Hematopoietic multipotent progenitor cell treated with erythropoietin and hydrocortisone succinate and interleukin-3 and kit ligand, for 4 days (in vitro differentiated cells): ENCODE data around the gene PNPLA6.

Experiments used
- DNase-seq: peaks from one replicate; pipeline ENCODE4 v3.0.0-alpha.2; 2015

Gene PNPLA6

DNA sequence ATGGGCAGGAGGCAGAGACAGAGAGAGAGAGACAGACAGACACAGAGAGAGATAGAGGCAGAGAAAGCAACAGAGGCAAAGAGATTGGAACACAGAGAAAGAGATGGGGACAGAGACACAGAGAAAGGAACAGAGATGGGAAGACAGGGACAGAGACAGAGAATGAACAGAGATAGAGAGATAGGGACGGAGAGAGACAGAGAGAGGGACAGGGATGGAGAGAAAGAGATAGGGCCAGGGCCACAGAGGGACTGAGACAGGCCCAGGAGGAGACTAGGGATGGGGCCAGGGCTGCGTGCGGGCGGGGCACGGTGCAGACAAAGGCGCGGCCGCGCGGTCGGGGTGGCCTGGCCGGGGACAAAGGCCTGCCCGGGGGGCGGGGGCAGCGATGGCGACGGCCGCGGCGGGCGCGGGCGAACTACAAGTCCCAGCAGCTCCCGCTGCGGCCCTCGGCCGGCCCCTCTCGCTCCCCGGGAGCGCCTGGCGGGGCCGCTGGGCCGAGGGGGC lies 19.8 kb upstream of the PNPLA6 start, which contains the start of gene ZNF358:
TSS of gene ZNF358 (plus strand) at position 459 of the 507 bp plus-strand sequence. CDS start 3,140 bp downstream, outside the sequence.
- DNase-seq: peak; percentile 82

GRCh38 chr19:7516333-7516732 lies 19.2 kb upstream of the PNPLA6 start:
- DNase-seq: no peak

DNA sequence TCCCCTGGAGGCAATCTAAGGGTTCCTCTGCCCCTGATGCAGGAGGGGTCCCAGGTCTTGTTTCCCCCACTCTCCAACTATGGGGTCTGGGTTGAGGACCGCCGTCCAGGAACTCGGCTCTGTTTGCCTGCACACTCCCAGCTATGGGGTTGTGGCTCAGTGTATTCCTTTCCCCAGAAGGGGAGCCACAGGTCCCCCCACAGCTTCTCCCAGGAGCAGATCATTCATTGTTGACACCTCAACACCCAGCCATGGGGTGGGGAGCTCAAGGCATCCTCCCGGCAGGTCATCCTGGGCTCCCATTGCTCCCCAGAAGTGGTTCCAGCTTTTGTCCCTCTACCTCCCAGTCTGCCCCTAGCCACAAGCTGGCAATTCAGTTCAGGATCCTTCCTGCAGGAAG lies 18.6 kb upstream of the PNPLA6 start:
- no peak for DNase-seq

DNA sequence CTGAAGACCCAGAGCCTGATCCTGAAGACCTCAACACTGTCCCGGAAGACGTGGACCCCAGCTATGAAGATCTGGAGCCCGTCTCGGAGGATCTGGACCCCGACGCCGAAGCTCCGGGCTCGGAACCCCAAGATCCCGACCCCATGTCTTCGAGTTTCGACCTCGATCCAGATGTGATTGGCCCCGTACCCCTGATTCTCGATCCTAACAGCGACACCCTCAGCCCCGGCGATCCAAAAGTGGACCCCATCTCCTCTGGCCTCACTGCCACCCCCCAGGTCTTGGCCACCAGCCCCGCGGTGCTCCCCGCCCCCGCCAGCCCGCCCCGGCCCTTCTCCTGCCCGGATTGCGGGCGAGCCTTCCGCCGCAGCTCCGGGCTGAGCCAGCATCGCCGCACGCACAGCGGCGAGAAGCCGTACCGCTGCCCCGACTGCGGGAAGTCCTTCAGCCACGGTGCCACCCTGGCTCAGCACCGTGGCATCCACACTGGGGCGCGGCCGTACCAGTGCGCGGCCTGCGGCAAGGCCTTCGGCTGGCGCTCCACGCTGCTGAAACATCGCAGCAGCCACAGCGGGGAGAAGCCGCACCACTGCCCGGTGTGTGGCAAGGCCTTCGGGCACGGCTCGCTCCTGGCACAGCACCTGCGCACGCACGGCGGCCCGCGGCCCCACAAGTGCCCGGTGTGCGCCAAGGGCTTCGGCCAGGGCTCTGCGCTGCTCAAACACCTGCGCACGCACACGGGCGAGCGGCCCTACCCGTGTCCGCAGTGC lies 16.0 kb upstream of the PNPLA6 start:
- no peak for DNase-seq

DNA sequence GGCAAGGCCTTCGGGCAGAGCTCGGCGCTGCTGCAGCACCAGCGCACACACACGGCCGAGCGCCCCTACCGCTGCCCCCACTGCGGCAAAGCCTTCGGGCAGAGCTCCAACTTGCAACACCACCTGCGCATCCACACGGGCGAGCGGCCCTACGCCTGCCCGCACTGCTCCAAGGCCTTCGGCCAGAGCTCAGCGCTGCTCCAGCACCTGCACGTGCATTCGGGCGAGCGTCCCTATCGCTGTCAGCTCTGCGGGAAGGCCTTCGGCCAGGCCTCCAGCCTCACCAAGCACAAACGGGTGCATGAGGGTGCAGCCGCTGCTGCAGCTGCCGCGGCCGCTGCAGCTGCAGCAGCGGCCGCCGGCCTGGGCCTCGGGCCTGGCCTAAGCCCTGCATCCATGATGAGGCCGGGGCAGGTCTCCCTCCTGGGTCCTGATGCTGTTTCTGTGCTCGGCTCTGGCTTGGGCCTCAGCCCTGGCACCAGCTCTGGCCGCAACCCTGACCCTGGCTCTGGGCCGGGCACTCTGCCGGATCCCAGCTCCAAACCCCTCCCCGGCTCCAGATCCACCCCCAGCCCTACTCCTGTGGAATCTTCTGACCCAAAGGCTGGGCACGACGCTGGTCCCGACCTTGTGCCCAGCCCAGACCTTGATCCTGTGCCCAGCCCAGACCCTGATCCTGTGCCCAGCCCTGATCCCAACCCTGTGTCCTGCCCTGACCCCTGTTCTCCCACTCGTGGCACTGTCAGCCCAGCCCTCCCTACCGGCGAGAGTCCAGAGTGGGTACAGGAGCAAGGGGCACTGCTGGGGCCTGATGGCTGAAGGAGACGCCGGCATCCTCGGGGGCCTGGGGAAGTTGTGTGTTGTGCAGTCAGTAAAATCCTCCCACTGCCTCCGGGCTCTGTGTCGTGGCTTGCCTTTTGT lies 15.1 kb upstream of the PNPLA6 start:
- DNase-seq: no peak

DNA sequence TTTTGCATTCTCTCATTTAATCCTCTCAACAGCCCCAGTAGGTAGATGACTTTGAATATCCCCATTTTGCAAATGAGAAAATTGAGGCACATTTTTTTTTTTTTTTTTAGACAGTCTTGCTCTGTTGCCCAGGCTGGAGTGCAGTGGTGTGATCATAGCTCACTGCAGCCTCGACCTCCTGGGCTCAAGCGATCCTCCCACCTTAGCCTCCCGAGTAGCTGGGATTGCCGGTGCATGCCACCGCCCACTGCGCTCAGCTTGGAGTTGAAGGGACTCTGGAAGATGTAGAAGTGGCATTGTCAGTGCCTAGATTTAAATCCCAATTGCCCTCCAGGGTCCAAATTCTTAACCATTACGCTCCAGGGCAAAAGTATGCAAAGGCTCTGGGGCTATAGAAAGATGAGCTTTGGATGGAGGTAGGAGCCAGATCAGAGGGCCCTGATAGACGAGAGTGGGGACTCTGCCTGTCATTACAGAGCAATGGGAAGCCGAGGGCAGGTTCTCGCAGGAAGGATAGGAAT lies 13.9 kb upstream of the PNPLA6 start:
- DNase-seq: no peak

GRCh38 chr19:7522072-7522922 lies 13.2 kb upstream of the PNPLA6 start, which contains the start of gene MCOLN1:
Gene MCOLN1 (plus strand): TSS chr19:7522624. CDS start chr19:7522751, 127 bp downstream.
- peak; percentile 99 for DNase-seq

GRCh38 chr19:7522923-7523667 lies 12.4 kb upstream of the PNPLA6 start:
- peak; percentile 42 for DNase-seq

DNA sequence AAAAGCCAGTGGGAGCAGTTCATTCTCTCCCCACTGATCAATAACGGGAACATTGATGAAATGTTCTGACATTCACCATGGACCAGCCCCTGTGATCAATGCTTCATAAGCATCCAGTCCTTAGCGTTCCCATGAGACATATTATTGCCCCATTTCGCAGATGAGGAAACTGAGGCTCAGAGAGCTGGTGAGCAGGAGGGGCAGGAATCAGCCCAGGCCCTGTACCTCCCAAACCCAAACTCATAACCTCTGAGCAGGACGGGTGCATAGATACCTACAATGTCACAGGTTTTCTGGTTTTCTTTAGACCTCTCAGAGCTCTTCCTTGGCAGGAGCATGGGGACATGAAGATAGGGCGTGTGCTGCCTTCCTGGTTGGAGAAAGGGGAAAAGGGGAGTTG lies 11.0 kb upstream of the PNPLA6 start:
- no peak for DNase-seq

GRCh38 chr19:7524992-7525739 lies 10.4 kb upstream of the PNPLA6 start:
- DNase-seq: no peak

- no peak for DNase-seq
Observed at GRCh38 chr19:7526059-7526929, 9.2 kb upstream of the PNPLA6 start.

DNA sequence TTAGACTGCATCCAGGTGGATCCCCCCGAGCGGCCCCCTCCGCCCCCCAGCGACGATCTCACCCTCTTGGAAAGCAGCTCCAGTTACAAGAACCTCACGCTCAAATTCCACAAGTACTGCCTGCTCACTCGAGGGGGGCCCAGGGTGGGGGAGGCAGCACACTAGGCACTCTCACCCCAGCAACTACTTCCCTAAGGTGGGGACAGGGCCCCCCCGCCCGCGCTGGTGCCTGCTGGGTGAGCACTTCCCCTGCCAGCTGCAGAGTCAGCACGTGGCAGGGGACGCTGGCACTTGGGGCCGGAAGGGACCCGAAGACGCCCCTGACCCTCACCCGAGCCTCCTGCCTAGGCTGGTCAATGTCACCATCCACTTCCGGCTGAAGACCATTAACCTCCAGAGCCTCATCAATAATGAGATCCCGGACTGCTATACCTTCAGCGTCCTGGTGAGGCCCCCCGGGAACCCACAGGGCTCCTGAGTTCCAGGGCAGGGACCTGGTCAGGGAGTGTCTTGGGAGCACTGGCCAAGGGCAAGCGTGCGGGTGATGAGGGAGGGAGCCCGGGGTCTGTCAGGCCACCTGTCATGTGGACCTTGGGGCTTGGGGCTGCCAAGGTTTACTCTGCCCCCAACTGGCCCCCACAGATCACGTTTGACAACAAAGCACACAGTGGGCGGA lies 7.9 kb upstream of the PNPLA6 start:
- DNase-seq: peak; percentile 63

DNA sequence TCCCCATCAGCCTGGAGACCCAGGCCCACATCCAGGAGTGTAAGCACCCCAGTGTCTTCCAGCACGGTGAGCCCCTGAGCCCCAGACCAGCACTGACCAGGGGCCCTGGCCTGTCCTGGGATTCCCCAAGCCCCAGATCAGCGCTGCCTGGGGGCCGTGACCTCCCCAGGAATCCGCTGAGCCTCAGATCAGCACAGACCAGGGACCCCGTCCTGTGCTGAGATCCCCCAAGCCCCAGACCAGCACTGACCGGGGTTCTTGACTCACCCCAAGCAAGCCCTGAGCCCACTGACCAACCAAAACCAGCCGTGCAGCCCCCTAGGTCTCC lies 7.4 kb upstream of the PNPLA6 start:
- no peak for DNase-seq

GRCh38 chr19:7528522-7529245 lies 6.8 kb upstream of the PNPLA6 start:
- DNase-seq: no peak

- DNase-seq: no peak
Observed at GRCh38 chr19:7529246-7529600, 6.3 kb upstream of the PNPLA6 start.

DNA sequence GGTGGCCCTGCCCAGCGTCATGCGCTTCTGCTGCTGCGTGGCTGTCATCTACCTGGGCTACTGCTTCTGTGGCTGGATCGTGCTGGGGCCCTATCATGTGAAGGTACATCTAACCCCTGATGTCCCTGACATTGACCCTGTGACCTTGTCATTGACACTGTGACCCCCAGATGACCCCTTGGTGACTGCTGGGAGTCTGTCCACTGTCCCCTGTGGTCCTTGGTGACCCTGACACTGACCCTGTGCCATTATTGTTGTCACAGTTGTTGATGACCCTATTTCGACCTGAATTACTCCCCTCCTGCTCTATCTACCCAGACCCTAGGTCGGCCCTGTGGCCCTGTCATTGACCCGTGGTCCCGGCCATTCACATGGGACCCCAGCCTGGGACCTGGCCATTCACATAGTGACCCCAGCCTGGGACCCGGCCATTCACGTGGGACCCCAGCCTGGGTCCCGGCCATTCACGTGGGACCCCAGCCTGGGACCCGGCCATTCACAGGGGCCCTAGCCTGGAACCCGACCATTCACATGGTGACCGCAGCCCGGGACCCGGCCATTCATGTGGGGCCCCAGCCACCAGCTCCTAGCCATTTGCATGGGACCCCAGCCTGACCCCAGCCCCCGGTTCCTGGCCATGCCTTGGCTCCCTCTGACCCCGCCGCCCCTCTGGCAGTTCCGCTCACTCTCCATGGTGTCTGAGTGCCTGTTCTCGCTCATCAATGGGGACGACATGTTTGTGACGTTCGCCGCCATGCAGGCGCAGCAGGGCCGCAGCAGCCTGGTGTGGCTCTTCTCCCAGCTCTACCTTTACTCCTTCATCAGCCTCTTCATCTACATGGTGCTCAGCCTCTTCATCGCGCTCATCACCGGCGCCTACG lies 5.7 kb upstream of the PNPLA6 start:
- DNase-seq: no peak

GRCh38 chr19:7533281-7533885 lies 2.1 kb upstream of the PNPLA6 start:
- DNase-seq: no peak
